Measurements from ENCODE around the gene TBC1D3E.
"Not testable (repeated sequence)": the region's sequence is repeated elsewhere in the genome, so short reads cannot be mapped to it uniquely, and the experiment has no call there.

Gene TBC1D3E

DNA sequence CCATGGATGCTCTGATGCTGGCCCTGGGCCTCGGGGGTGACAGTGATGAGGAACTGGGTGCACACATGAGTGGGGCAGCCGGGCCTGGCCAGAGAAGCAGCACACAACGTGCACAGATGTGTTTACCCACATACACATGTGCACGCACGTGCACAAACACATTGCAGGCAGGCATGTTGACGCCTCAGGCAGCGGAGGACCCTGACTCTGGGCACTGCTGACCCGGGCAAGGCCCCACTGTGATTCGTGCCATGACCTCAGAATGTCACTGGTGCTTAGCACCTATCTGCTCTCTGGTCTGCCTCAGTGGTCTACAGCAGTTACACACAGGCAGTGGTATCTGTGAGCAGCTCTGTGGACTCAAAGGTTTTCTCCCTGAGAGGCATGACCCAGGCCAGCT is at the start of gene TBC1D3E:
TBC1D3E (plus strand) TSS at position 301 of the 400 bp plus-strand sequence. CDS start 1,545 bp downstream, outside the sequence.
- not testable (repeated sequence) for DNase-seq

DNA sequence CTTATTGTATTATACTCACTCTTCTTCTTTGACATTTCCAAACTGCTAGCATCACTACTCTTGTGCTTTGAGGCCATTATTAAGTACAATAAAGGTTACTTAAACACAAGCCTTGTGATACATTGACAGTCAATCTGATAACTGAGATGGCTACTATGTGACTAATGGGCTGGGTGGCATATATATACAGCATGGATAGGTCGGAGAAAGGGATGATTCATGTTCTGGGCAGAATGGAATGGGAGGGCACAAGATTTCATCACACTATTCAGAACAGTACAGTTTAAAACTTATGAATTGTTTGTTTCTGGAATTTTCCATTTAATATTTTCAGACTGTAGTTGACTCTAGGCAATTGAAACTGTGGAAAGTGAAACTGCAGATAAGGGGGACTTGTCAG is 40.4 kb upstream of the TBC1D3E start:
- not testable (repeated sequence) for DNase-seq

DNA sequence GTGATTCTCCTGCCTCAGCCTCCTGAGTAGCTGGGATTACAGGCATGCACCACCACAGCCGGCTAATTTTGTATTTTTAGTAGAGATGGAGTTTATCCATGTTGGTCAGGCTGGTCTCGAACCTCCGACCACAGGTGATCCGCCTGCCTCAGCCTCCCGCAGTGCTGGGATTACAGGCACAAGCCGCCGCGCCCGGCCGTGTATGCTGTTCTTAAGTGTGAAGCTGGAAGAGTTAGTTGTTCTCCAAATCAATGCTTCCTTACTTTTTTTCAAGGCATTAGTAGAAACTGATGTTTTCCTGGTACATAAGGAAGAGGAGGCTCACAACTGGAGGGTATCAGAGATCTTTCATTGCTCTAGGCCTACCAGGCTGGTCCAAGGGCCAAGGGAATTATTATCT is 39.6 kb upstream of the TBC1D3E start:
- DNase-seq: not testable (repeated sequence)

DNA sequence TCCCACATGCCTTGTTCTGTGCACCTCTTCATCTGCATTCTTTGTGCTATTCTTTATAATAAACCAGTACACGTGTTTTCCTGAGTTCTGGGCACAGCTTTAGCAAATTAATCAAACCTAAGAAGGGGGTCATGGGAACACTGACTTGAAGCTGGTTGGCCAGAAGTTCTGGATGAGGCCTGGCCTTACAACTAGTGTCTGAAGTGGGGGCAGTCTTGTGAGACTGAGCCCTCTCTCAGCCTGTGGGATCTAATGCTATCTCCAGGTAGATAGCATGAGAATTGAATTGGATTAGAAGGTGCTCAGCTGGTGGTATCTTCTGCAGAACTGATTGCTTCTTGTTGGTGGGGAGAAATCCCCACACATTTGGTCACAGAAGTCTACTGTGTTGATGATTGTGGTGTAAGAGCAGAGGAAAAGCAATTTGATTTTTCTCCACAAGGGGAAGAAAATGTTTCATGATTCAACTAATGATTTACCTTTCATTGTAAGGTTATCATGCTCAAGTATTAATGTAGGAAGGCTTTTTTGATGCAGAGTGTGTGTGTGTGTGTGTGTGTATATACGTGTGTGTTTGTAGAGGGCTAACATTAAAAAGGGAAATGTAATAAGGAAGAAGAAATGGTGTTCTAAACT is 33.6 kb upstream of the TBC1D3E start:
- not testable (repeated sequence) for DNase-seq

DNA sequence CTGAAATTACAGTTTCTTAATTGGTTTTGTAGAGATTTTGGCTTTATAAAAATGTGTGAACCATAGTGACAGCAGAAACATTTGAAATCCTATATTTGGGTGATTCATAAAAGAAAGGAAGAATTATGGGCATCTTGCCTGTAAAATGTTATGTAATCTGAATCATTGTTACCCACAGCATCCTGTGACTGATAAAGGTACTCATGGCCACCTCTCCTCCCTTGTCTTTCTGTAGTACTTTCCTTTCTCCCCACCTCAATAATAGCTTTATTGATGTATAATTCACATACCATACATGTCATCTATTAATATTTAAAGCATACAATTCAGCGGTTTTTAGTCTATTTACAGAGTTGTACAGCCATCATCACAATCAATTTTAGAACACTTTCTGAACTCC is 28.5 kb upstream of the TBC1D3E start:
- not testable (repeated sequence) for DNase-seq

DNA sequence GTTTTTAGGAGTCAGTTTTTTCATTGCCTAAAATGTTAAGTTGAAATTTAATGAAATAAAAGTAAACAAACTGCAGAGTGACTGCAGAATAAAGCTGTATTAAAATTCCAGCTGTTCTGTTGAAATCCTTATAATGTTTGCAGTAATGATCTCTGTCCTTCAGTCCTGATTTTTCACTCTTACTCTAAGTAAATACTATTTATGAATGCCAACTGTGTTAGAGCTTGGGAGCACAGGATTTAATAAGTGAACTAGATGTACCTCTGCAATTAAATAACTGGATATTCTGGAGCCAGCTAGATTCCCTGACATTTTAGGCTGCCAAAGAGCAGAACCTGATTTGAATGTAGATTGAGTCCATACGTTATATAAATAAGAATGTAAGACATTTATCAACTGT is 7.9 kb upstream of the TBC1D3E start:
- not testable (repeated sequence) for DNase-seq

DNA sequence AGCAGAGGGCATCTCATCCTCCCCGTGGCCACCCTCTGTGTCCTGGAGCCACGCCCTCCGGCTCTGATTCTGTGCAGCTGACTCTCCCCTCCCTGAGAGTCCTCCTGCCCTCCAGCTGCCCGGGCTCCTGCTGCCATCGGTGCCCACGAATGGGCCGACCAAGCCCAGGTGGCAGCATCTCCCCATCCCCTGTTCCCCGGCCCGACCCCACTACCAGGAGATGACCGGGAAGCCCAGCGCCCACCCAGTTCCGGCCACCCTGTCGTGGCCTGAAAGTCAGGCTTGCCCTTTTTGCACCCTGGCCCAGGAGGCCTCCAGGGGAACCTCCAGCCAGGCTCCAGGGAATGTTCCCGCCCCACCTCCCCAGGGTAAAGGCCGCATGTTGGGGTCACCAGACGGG is 7.1 kb downstream of the TBC1D3E start:
- DNase-seq: not testable (repeated sequence)

Data from C1 segment of cervical spinal cord (tissue), 14 donors.